Endothelial cell of umbilical vein (primary cell): ENCODE results near the gene FAAH. TPM values are rescaled to one million over a fixed set of nuclear protein-coding genes. Genes with fewer than 3 reads are reported as not detected.

ENCODE experiments used
- BruUV-seq: library from RNA; stranded (reverse); fragments of 400-500 nt; replicated peaks from 2 replicates; lab custom pipeline; 2021; lab: Mats Ljungman, UMichigan
- CTCF ChIA-PET: fragments of 300-600, 350-600 bp; sonication (Branson Sonifier 250); formaldehyde crosslinking; loops from one replicate; lab custom pipeline; 2021; ENCODE audit warnings: antibody characterized with exemption, inconsistent platforms; lab: Charles Lee
- POLR2A ChIA-PET: fragments of 300-600, 350-600 bp; sonication (Branson Sonifier 250); formaldehyde crosslinking; loops from one replicate; lab custom pipeline; 2021; ENCODE audit warnings: antibody characterized with exemption, inconsistent platforms; lab: Charles Lee
- DNase-seq: peaks from one replicate; pipeline ENCODE4 v3.0.0-alpha.2; 2011; ENCODE audit warnings: low read depth, low spot score
- FAIRE-seq: peaks from 2 replicates; lab custom pipeline; 2011; peaks lifted over from hg19 to GRCh38; lab: Jason Lieb, UNC
- H2AFZ ChIP-seq: 2 replicates; pipeline ENCODE4 v1.6.0; 2012; ENCODE audit warnings: low read depth, low read length, control low read depth, inconsistent platforms
- H3K27ac ChIP-seq: 2 replicates; pipeline ENCODE4 v1.5.1; 2011; ENCODE audit warnings: low read depth, mild to moderate bottlenecking, control low read depth, low read length, moderate library complexity; ENCODE audit not compliant: insufficient read depth
- H3K27me3 ChIP-seq, 2 experiments: 2 replicates each; pipeline versions ENCODE4 v1.6.0 to v1.6.1; 2011; ENCODE audit warnings: low read length in 2 of 2, mixed read lengths in 1 of 2; ENCODE audit not compliant: control insufficient read depth in 2 of 2, insufficient read depth in 2 of 2
- H3K36me3 ChIP-seq, 2 experiments: 2 replicates in 1 of 2; 3 replicates in 1 of 2; pipeline ENCODE4 v1.5.1; 2011; ENCODE audit warnings: low read length in 2 of 2, mild to moderate bottlenecking in 1 of 2, moderate library complexity in 1 of 2; ENCODE audit not compliant: control insufficient read depth in 2 of 2, insufficient read depth in 2 of 2; ENCODE audit errors: extremely low read depth in 1 of 2
- H3K4me1 ChIP-seq: 3 replicates; pipeline ENCODE4 v1.5.1; 2011; ENCODE audit warnings: mild to moderate bottlenecking, low read length; ENCODE audit not compliant: control insufficient read depth, insufficient read depth; ENCODE audit errors: extremely low read depth
- H3K4me2 ChIP-seq: 2 replicates; pipeline ENCODE4 v1.6.1; 2011; ENCODE audit warnings: low read length, control low read depth, mixed read lengths; ENCODE audit not compliant: insufficient read depth
- H3K4me3 ChIP-seq, 3 experiments: fragments of 200-600 bp in 1 of 3; sonication (generic), shearing (Covaris generic) in 1 of 3; replicated peaks in 1 of 3; 2 replicates each; pipeline ENCODE4 v1.5.1; 2011 to 2016; ENCODE audit warnings: control low read depth in 3 of 3, low read length in 3 of 3, mild to moderate bottlenecking in 2 of 3, inconsistent platforms in 1 of 3, low read depth in 1 of 3, moderate library complexity in 1 of 3; ENCODE audit not compliant: insufficient read depth in 1 of 3
- H3K79me2 ChIP-seq: 2 replicates; pipeline ENCODE4 v1.6.0; 2012; ENCODE audit warnings: low read length, inconsistent platforms; ENCODE audit not compliant: control insufficient read depth, insufficient read depth
- H3K9ac ChIP-seq: replicated peaks from 2 replicates; pipeline ENCODE3; 2011; ENCODE audit warnings: low read length, control low read depth; ENCODE audit not compliant: insufficient read depth; ENCODE audit errors: extremely low read depth
- H3K9me1 ChIP-seq: replicated peaks from 3 replicates; pipeline ENCODE4 v1.6.0; 2011; ENCODE audit warnings: mild to moderate bottlenecking, low read length; ENCODE audit not compliant: control insufficient read depth, insufficient read depth; ENCODE audit errors: extremely low read depth
- H3K9me3 ChIP-seq: replicated peaks from 2 replicates; pipeline ENCODE4 v1.5.1; 2012; ENCODE audit warnings: low read length, inconsistent platforms; ENCODE audit not compliant: control insufficient read depth, insufficient read depth
- H4K20me1 ChIP-seq: replicated peaks from 2 replicates; pipeline ENCODE3; 2011; ENCODE audit warnings: mild to moderate bottlenecking, low read length; ENCODE audit not compliant: control insufficient read depth, insufficient read depth; ENCODE audit errors: extremely low read depth
- CTCF ChIP-seq, 2 donors: IDR thresholded peaks; 1 replicate in 1 of 2; 2 replicates in 1 of 2; pipeline ENCODE4 v1.5.1; 2011; ENCODE audit warnings: low read length in 2 of 2, mild to moderate bottlenecking in 2 of 2, moderate library complexity in 2 of 2, control low read depth in 1 of 2, inconsistent platforms in 1 of 2, low read depth in 1 of 2; ENCODE audit not compliant: insufficient read depth in 1 of 2; ENCODE audit errors: extremely low read depth in 1 of 2
- EZH2 ChIP-seq: IDR thresholded peaks from 2 replicates; pipeline ENCODE4 v1.6.1; 2012; ENCODE audit warnings: borderline replicate concordance, low read depth, mild to moderate bottlenecking, moderate library complexity, low read length, inconsistent platforms; ENCODE audit not compliant: severe bottlenecking
- FOS ChIP-seq: IDR thresholded peaks from 2 replicates; pipeline ENCODE4 v1.6.1; 2011; ENCODE audit warnings: mild to moderate bottlenecking, low read length, moderate library complexity, borderline replicate concordance; ENCODE audit not compliant: insufficient read depth
- GATA2 ChIP-seq: IDR thresholded peaks from 2 replicates; pipeline ENCODE4 v1.7.0; 2011; ENCODE audit warnings: low read depth, mild to moderate bottlenecking, moderate library complexity, mixed read lengths, low read length; ENCODE audit not compliant: insufficient read length, insufficient read depth
- JUN ChIP-seq: IDR thresholded peaks from 2 replicates; pipeline ENCODE4 v1.6.1; 2011; ENCODE audit warnings: borderline replicate concordance, low read depth; ENCODE audit not compliant: insufficient read length, insufficient read depth
- MAX ChIP-seq: IDR thresholded peaks from 2 replicates; pipeline ENCODE4 v1.6.1; 2011; ENCODE audit not compliant: insufficient read depth, insufficient read length
- MYC ChIP-seq: IDR thresholded peaks from one replicate; pipeline ENCODE4 v1.6.1; 2011; ENCODE audit warnings: mild to moderate bottlenecking, low read depth, low read length
- POLR2A ChIP-seq: IDR thresholded peaks from 2 replicates; pipeline ENCODE4 v1.6.1; 2012; ENCODE audit warnings: low read depth, mild to moderate bottlenecking, control low read depth, low read length
- POLR2AphosphoS5 ChIP-seq: IDR thresholded peaks from 2 replicates; pipeline ENCODE4 v1.6.1; 2012; ENCODE audit warnings: low read depth, mild to moderate bottlenecking, control low read depth, low read length, moderate library complexity; ENCODE audit not compliant: insufficient read depth
- dilution Hi-C: fragments of 300-500 bp; cut with MboI; formaldehyde crosslinking; loops from one replicate; pipeline ENCODE4 v1.15.0; 2019; ENCODE audit warnings: low sequenced_read_pairs; ENCODE audit not compliant: extremely low pct_ligation_motif_present
- intact Hi-C: fragments of 100-400 bp; cut with micrococcal nuclease; formaldehyde crosslinking; loops from one replicate; pipeline ENCODE4 v1.10.0; 2022
- polyA plus RNA-seq, 4 experiments: library from polyadenylated mRNA; depleted of rRNA in 3 of 4; stranded (reverse) in 3 of 4; unstranded in 1 of 4; fragments of >200 nt; gene quantifications; 2 replicates each; pipeline versions ENCODE4 v1.2.1 to v1.2.3, GENCODE V29; 2011 to 2012; ENCODE audit warnings: missing spikeins in 1 of 4
- total RNA-seq: library from RNA; stranded (reverse); gene quantifications from 2 replicates; pipeline ENCODE4 v1.2.3, GENCODE V29; 2021

Gene FAAH
- total and polyA plus RNA-seq, 2 donors (not counting 3 experiments of a cell fraction or from before 2014, with no cell fraction given) = 0.47 to 1.5 TPM

- CTCF ChIA-PET = interaction anchor here (1.1 to 3.9 kb wide), 4 partner anchors 10 to 128 kb away, joined by 3 to 53 read pairs (median 4); a partner anchor contains a TSS
- Histone ChIP-seq H3K36me3 (no peaks in the 10 kb centered on the region), H3K27me3 (peaks cover 0 to 1% of the 10 kb centered on the region in 2 experiments), H3K27ac (no peak overlapping the region), H3K9me3 (no peaks in the 10 kb centered on the region), H2AFZ (no peak overlapping the region), H4K20me1 (no peaks in the 10 kb centered on the region), H3K4me2 (no peak overlapping the region), H3K4me3 (no peak overlapping the region), H3K4me1 (no peaks in the 10 kb centered on the region), H3K79me2 (no peaks in the 10 kb centered on the region), H3K9me1 (no peaks in the 10 kb centered on the region), H3K9ac (no peak overlapping the region)
- FAIRE-seq = no peak
- dilution Hi-C loops (no loop called here), intact Hi-C loops (loop anchor here (2.0 kb wide), 1 partner anchor 35 kb away; no protein-coding TSS in a partner anchor)
- no peak for DNase-seq
- TF ChIP-seq POLR2AphosphoS5 = no peak
- no peak for TF ChIP-seq POLR2A
- TF ChIP-seq JUN = no peak
- no peak for TF ChIP-seq GATA2
- no peak for TF ChIP-seq MYC
- no peak for TF ChIP-seq FOS
- TF ChIP-seq CTCF (IDR thresholded peaks at IDR 0.05; ENCODE audit: extremely low read depth in 1 of 2, insufficient read depth in 1 of 2, low read depth in 1 of 2, low read length in 2 of 2) = no peak
- TF ChIP-seq MAX = no peak
- no peak for TF ChIP-seq EZH2
- BruUV-seq = no TSS peak
- POLR2A ChIA-PET = no interaction called here
Measured at GRCh38 chr1:46407636-46408035, 13.5 kb downstream of the FAAH start.
